DND-41 (cell line): Measurements from ENCODE around the gene SIL1.

Experiments
- ATAC-seq: fragments of 200-7000 bp; cut with Tn5 transposase; 3 replicates; pipeline ENCODE4 v1.9.1; 2021; ENCODE audit warnings: low read depth; ENCODE audit not compliant: insufficient read depth
- DNase-seq: peaks from one replicate; pipeline ENCODE4 v3.0.0-alpha.2; 2020
- H2AFZ ChIP-seq: 2 replicates; pipeline ENCODE4 v1.6.0; 2012; ENCODE audit warnings: low read depth, low read length
- H3K27ac ChIP-seq: 2 replicates; pipeline ENCODE4 v1.5.1; 2012; ENCODE audit warnings: low read length, inconsistent platforms
- H3K27me3 ChIP-seq: fragments of 200-600 bp; sonication (generic); 2 replicates; pipeline ENCODE4 v1.6.0; 2012; ENCODE audit warnings: low read length, mild to moderate bottlenecking, inconsistent platforms; ENCODE audit not compliant: insufficient read depth, poor library complexity
- H3K36me3 ChIP-seq: 2 replicates; pipeline ENCODE4 v1.5.1; 2012; ENCODE audit warnings: low read length, inconsistent platforms; ENCODE audit not compliant: insufficient read depth
- H3K4me1 ChIP-seq: 2 replicates; pipeline ENCODE4 v1.5.1; 2012; ENCODE audit warnings: mild to moderate bottlenecking, low read length; ENCODE audit not compliant: insufficient read depth
- H3K4me2 ChIP-seq: 2 replicates; pipeline ENCODE4 v1.6.0; 2012; ENCODE audit warnings: mild to moderate bottlenecking, moderate library complexity, low read length, inconsistent platforms; ENCODE audit not compliant: insufficient read depth
- H3K4me3 ChIP-seq, 2 experiments: fragments of 200-600 bp in 1 of 2; shearing (Covaris generic) in 1 of 2; 2 replicates each; pipeline ENCODE4 v1.5.1; 2012 to 2016; ENCODE audit warnings: inconsistent platforms in 2 of 2, low read length in 2 of 2, mild to moderate bottlenecking in 2 of 2, low read depth in 1 of 2, moderate library complexity in 1 of 2
- H3K79me2 ChIP-seq: 2 replicates; pipeline ENCODE4 v1.6.0; 2012; ENCODE audit warnings: low read length, inconsistent platforms; ENCODE audit not compliant: insufficient read depth
- H3K9ac ChIP-seq: 2 replicates; pipeline ENCODE4 v1.6.0; 2012; ENCODE audit warnings: low read depth, mild to moderate bottlenecking, inconsistent platforms, low read length, moderate library complexity
- H3K9me3 ChIP-seq: 2 replicates; pipeline ENCODE4 v1.5.1; 2012; ENCODE audit warnings: low read length, moderate library complexity, mild to moderate bottlenecking, inconsistent platforms; ENCODE audit not compliant: insufficient read depth, severe bottlenecking
- H4K20me1 ChIP-seq: 2 replicates; pipeline ENCODE4 v1.6.0; 2012; ENCODE audit warnings: low read length; ENCODE audit not compliant: insufficient read depth
- CTCF ChIP-seq: IDR thresholded peaks from 2 replicates; pipeline ENCODE4 v1.5.1; 2012; ENCODE audit warnings: borderline replicate concordance, low read length, moderate library complexity, mild to moderate bottlenecking; ENCODE audit not compliant: poor library complexity, severe bottlenecking; ENCODE audit errors: extremely low read depth
- EZH2 ChIP-seq: IDR thresholded peaks from 3 replicates; pipeline ENCODE4 v1.6.1; 2012; ENCODE audit warnings: borderline replicate concordance, low read depth, mild to moderate bottlenecking, moderate library complexity, low read length, inconsistent platforms; ENCODE audit not compliant: severe bottlenecking

SIL1 gene

GRCh38 chr5:139197710-139198669 is at the start of gene SIL1:
Gene SIL1 (minus strand): TSS chr5:139198368. CDS start chr5:139127843, 70,525 bp downstream.
- Histone ChIP-seq H3K36me3 (peaks cover 7% of the 10 kb centered on the region), H3K27ac (peak within 1 kb of the TSS; percentile 92), H2AFZ (peak within 1 kb of the TSS; percentile 95), H3K9ac (peak within 1 kb of the TSS; percentile 87), H3K9me3 (no peaks in the 10 kb centered on the region), H3K4me2 (peak within 1 kb of the TSS; percentile 83), H4K20me1 (no peaks in the 10 kb centered on the region), H3K27me3 (no peaks in the 10 kb centered on the region), H3K79me2 (peaks cover 36% of the 10 kb centered on the region), H3K4me3 (peak within 1 kb of the TSS; percentile 57 to 81), H3K4me1 (peaks cover 26% of the 10 kb centered on the region)
- peak; percentile 99 for ATAC-seq
- DNase-seq = peak; percentile 98
- TF ChIP-seq CTCF = no peak
- no peak for TF ChIP-seq EZH2

- DNase-seq (peak; percentile 50), ATAC-seq (peak; percentile 81)
- Histone ChIP-seq H2AFZ (no peak overlapping the region), H3K27ac (peak overlapping the region; percentile 42), H3K79me2 (no peaks in the 10 kb centered on the region), H3K4me3 (no peak overlapping the region), H3K4me1 (peaks cover 13% of the 10 kb centered on the region), H3K27me3 (no peaks in the 10 kb centered on the region), H3K36me3 (no peaks in the 10 kb centered on the region), H4K20me1 (no peaks in the 10 kb centered on the region), H3K9ac (no peak overlapping the region), H3K9me3 (peaks cover 6% of the 10 kb centered on the region), H3K4me2 (no peak overlapping the region)
- TF ChIP-seq CTCF (no peak), EZH2 (no peak)
These were observed 48.2 kb upstream of the SIL1 start for GRCh38 chr5:139246394-139246793.

GRCh38 chr5:139245637-139246339 is 47.6 kb upstream of the SIL1 start:
- no peaks in the 10 kb centered on the region for H4K20me1 ChIP-seq
- no peak for DNase-seq
- H3K4me2 ChIP-seq = no peak overlapping the region
- no peak for ATAC-seq
- H3K9ac ChIP-seq = no peak overlapping the region
- peaks cover 13% of the 10 kb centered on the region for H3K4me1 ChIP-seq
- H2AFZ ChIP-seq = no peak overlapping the region
- H3K36me3 ChIP-seq = no peaks in the 10 kb centered on the region
- no peaks in the 10 kb centered on the region for H3K79me2 ChIP-seq
- TF ChIP-seq CTCF (no peak), EZH2 (no peak)
- no peak overlapping the region for H3K27ac ChIP-seq
- no peak overlapping the region for H3K4me3 ChIP-seq
- peaks cover 6% of the 10 kb centered on the region for H3K9me3 ChIP-seq
- no peaks in the 10 kb centered on the region for H3K27me3 ChIP-seq
